Astrocyte (in vitro differentiated cells and primary cell): ENCODE data around the gene FAN1.

ENCODE experiments used
- CTCF ChIP-seq: IDR thresholded peaks from 2 replicates; pipeline ENCODE4 v1.5.1; 2011; ENCODE audit warnings: low read depth, mild to moderate bottlenecking, inconsistent platforms, low read length, moderate library complexity; ENCODE audit not compliant: insufficient read depth
- EZH2 ChIP-seq: IDR thresholded peaks from 2 replicates; pipeline ENCODE4 v1.6.1; 2012; ENCODE audit warnings: mild to moderate bottlenecking, low read length, inconsistent platforms; ENCODE audit not compliant: insufficient read depth

GRCh38 chr15:30904812-30905211 lies 1.1 kb downstream of the FAN1 start:
- TF ChIP-seq CTCF (no peak), EZH2 (no peak)
